SIG-M5 treated with dmso at 0.1 percent for 504 hours (cell line): ENCODE results near the gene SLC6A13.
A peak's percentile ranks its signal among the peaks of the same experiment; 100 is the strongest.
"Not testable (repeated sequence)": the region's sequence is repeated elsewhere in the genome, so short reads cannot be mapped to it uniquely, and the experiment has no call there.

Experiments used
- DNase-seq: peaks from one replicate; lab custom pipeline; 2025; ENCODE audit not compliant: unreplicated experiment; lab: John Stamatoyannopoulos, UW

SLC6A13 gene

DNA sequence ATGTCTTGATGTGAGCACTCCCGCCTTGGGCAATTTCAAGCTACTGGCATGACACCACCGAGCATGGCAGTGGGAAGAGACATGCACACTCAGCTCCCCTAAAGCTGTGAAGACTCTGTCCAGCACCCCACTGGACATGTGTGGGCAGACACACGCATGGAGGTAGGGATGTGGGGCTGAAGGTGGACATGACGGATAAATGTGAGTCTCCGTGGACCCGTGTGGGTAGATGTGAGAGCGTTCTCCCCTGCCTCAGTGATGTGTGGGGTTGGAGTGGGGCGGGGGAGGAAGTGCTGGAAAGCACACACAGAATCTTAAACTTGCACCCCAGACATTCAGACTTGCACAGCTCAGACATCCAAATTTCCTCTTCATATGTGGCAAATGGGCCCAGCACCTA, 61.3 kb downstream of the SLC6A13 start:
- DNase-seq = no peak

DNA sequence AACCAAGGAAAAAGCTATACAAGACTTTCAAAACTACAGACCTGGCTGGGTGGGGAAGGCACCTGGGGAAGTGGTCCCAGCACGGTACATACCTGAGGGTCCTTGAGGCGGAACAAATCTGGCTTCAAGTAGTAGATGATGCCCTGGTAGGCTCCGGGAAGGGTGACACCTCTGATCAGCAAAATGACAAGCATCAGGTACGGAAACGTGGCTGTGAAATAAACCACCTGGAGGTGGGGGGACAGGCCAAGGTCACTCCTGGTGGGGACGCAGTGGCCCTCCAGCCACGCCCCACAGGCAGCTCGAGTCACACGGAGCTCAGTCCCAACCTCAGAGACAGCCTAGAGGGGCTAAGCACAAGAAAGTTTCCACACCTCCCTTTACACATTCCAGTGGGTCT, 63.9 kb downstream of the SLC6A13 start:
- DNase-seq = no peak

- DNase-seq = no peak
Observed at GRCh38 chr12:197911-198695, 64.5 kb downstream of the SLC6A13 start.

DNA sequence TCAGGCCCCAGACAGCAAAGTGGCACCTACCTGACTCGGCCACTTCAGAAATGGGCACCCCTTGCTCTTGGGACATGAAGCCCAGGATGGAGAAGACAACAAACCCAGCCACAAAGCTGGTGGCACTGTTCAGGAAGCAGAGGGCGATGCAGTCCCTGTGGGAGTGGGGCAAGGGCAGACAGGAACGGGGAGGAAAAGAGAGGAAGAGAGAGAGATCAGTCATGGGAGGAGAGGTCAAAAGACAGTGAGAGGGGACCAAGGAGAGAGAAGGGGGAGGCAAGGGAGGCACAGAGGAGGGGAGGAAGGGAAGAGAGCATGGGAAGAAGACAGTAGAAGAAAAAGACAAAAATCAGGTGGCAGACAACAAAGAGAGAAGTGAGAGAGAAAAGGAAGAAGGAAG, 65.3 kb downstream of the SLC6A13 start:
- DNase-seq = no peak

DNA sequence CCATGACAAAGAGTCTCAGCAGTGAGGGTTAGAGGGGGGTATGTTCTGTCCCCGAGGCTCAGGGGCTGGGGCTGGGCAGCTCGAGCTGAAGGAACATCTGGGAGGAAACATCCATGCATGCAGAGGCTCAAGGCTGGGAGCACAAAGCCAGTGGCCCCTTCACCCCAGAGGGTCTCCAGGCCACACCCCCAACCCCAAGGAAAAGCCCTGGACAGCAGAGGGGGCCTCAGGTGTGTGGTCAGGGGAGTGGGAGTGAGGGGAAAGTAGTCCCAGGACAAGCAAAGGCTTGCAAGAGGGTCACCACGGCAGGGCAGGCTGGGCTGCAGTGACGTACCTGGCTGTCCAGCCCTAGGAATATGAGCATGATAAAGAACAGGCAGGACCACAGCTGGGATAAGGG, 66.2 kb downstream of the SLC6A13 start:
- no peak for DNase-seq

- no peak for DNase-seq
Observed at GRCh38 chr12:195951-196350, 66.7 kb downstream of the SLC6A13 start.

DNA sequence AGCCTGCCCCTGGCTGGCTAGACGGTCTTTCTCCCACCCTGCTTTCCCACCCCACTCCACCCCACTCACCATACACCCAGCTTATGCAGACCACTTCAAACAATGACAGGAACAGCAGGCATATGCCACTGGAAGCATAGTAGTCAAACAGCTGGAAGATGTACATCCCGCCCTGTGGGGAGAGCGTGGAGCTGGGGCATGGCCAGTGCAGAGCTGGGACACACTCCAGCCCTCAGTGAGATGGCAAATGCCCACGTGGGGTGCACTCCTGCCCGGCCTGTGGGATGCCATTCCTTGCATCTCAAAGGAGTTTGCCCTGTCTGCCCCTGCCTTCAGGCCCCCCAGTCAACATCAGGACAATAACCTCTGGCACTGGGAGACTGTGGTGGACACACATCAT, 67.5 kb downstream of the SLC6A13 start:
- no peak for DNase-seq

DNA sequence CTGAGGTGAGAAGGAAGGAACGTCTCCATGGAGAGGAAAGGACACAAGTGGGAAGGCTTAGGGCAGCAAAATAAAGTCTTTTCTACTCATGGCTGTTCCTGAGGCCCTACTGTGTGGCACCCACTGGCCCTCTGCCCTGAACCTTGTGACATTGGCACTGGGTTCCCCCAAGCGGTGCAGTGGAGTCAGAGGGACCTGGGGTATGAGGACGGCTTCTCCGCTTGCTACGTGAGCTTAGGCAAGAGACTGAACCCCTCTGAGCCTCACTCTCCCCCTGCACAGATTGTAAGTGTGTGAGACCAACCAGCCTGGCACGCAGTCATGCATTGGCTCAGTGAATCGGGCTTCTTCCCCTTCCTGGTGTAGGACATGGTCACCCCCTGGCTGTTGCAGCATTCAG, 68.4 kb downstream of the SLC6A13 start:
- DNase-seq = no peak

- no peak for DNase-seq
Observed at GRCh38 chr12:193261-193660, 69.4 kb downstream of the SLC6A13 start.

DNA sequence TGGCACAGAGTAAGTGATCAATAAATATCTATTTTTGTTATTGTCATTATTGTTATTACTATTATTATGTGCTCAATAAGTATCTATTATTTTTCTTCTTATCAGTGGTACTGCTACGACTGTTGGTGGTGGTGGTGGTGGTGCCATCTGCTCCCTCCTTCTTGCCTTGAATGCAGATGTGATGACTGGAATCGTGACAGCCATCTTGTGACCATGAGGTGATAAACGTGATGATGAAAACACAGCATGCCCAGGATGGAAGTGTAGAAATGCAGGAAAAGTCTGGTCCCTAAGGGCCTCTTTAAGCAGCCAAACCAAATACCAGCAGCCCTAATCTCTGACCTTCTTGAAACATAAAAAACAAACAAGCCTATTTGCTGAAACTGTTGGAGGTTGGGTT, 71.1 kb downstream of the SLC6A13 start:
- DNase-seq = no peak

DNA sequence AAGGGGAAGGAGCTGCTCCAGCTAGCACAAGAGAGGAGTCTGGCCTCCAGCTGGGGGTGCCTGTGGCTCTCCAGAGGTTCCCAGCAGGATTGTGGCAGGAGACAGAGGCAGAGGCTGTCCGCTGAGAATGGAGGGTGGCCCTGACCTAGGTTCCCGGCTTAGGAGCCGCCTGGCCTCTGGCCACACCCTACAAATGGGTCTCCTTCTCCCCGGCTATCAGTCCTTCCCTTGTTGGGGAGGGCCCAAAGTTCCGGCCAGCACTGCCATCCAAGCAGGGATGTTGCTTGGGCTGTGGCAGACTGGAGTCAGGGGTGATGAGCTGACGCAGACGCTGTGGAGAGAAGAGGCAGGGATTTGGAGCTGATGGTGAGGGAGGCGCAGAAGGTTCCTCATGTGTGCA, 71.8 kb downstream of the SLC6A13 start:
- DNase-seq = no peak

DNA sequence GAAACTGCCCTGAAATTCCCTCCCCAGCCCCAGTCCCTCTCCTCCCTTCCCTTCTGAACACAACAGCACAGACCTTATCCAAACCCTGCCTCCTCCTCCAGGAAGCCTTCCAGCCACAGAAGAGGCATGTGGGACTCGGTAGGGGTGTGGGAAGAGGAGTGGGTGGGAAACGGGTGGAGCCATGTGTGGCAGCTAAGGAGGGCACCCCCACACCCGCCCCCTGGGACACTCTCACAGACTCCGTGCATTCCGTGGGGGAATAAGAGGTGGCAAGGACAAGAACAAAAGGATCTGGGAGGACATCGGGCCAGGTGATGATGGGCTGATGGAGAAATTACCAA, 73.0 kb downstream of the SLC6A13 start:
- DNase-seq = no peak

GRCh38 chr12:188910-189621, 73.6 kb downstream of the SLC6A13 start:
- DNase-seq = no peak

DNA sequence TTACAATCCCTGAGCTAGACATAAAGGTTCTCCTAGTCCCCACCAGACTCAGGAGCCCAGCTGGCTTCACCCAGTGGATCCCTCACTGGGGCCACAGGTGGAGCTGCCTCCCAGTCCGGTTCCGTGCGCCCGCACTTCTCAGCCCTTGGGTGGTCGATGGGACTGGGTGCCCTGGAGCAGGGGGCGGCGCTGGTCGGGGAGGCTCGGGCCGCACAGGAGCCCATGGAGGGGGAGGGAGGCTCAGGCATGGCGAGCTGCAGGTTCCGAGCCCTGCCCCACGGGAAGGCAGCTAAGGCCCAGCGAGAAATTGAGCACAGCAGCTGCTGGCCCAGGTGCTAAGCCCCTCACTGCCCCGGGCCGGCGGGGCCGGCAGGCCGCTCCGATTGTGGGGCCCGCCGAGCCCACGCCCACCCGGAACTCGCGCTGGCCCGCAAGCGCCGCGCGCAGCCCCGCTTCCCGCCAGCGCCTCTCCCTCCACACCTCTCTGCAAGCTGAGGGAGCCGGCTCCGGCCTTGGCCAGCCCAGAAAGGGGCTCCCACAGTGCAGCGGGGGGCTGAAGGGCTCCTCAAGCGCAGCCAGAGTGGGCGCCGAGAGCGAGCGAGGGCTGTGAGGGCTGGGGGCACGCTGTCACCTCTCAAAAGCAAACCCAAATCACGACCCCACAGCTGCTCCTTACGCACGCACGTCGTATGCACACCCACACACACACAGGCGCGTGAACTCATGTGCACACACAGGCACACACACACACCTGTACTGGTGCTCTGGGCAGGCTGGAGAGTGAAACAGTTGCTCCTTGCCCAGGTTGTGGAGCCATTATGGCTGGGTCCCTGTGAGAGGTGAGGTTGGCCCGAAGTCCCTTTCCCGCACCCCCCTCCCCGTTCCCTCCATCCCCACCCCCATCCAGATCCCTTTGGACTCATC, 74.4 kb downstream of the SLC6A13 start:
- DNase-seq = not testable (repeated sequence)

GRCh38 chr12:186006-186625, 76.5 kb downstream of the SLC6A13 start:
- DNase-seq = no peak

DNA sequence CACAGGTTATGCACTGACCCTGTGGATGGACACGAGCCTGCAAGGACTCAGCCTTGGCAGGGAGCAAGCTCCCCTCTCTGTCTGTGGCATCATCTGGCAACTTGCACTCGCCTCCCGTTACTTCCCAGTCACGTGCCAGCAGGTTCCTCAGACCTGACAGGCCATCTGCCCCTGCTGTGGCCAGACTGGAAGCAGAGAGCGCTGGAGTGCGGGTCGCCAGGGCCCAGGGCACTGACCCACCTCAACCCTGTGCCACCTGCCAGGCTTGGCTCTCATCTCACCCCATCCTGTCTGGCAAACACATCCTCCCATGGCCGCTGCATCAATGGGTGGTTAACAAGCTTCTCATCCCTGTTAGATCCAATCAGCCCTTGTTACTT, 77.1 kb downstream of the SLC6A13 start:
- DNase-seq = no peak

- DNase-seq = no peak
Observed at GRCh38 chr12:184811-185575, 77.6 kb downstream of the SLC6A13 start.

- DNase-seq = peak; percentile 23
Observed at GRCh38 chr12:182381-182892, 80.2 kb downstream of the SLC6A13 start.

- DNase-seq = no peak
Observed at GRCh38 chr12:181921-182320, 80.7 kb downstream of the SLC6A13 start.

GRCh38 chr12:180445-180844, 82.2 kb downstream of the SLC6A13 start:
- no peak for DNase-seq
